K562 (cell line): ENCODE data around the gene PUS3. TPM values are rescaled to one million over a fixed set of nuclear protein-coding genes. Genes with fewer than 3 reads are reported as not detected.

Source experiments
- CHD1 ChIP-seq: fragments of 200-600 bp; sonication (generic); IDR thresholded peaks from one replicate; pipeline ENCODE4 v1.6.1; 2012; ENCODE audit warnings: mild to moderate bottlenecking, moderate library complexity, low read length, inconsistent platforms
- DDX20 ChIP-seq: fragments of 450-650 bp; IDR thresholded peaks from 2 replicates; pipeline ENCODE4 v1.6.1; 2016; ENCODE audit warnings: missing genetic modification characterization, low read depth, mild to moderate bottlenecking, missing compliant biosample characterization, moderate library complexity
- E2F3 ChIP-seq: fragments of 250-450 bp; sonication (Bioruptor Pico); IDR thresholded peaks from 2 replicates; pipeline ENCODE4 v1.4.0; 2020; ENCODE audit warnings: mild to moderate bottlenecking
- FOXO4 ChIP-seq: fragments of 450-650 bp; formaldehyde crosslinking; IDR thresholded peaks from 2 replicates; pipeline ENCODE4 v1.4.0; 2020; ENCODE audit warnings: mild to moderate bottlenecking, moderate library complexity
- HMGXB4 ChIP-seq: sonication (generic); formaldehyde crosslinking; IDR thresholded peaks from 2 replicates; pipeline ENCODE4 v1.8.1; 2023; ENCODE audit warnings: mild to moderate bottlenecking, missing genetic modification reagents
- MGA ChIP-seq: fragments of 450-650 bp; IDR thresholded peaks from 2 replicates; pipeline ENCODE4 v1.6.1; 2016; ENCODE audit warnings: mild to moderate bottlenecking, moderate library complexity
- NELFE ChIP-seq: IDR thresholded peaks from 2 replicates; pipeline ENCODE4 v1.6.1; 2011; ENCODE audit warnings: mild to moderate bottlenecking; ENCODE audit not compliant: insufficient read depth, insufficient read length
- NFATC3 ChIP-seq: fragments of 450-650 bp; IDR thresholded peaks from 2 replicates; pipeline ENCODE4 v1.6.1; 2017; ENCODE audit warnings: mild to moderate bottlenecking
- PKNOX1 ChIP-seq: fragments of 450-650 bp; IDR thresholded peaks from 2 replicates; pipeline ENCODE4 v1.6.1; 2016
- ZBTB8A ChIP-seq: fragments of 450-650 bp; IDR thresholded peaks from 2 replicates; pipeline ENCODE4 v1.6.1; 2018; ENCODE audit warnings: mild to moderate bottlenecking, moderate library complexity; ENCODE audit not compliant: partially characterized antibody
- ZNF197 ChIP-seq: fragments of 200-800 bp; sonication (Bioruptor generic); IDR thresholded peaks from 2 replicates; pipeline ENCODE4 v1.6.1; 2016; ENCODE audit warnings: low read depth, missing genetic modification characterization, missing compliant biosample characterization
- ZNF24 ChIP-seq: fragments of 450-650 bp; IDR thresholded peaks from 2 replicates; pipeline ENCODE4 v1.6.1; 2016
- ZNF695 ChIP-seq: fragments of 450-650 bp; formaldehyde crosslinking; IDR thresholded peaks from 2 replicates; pipeline ENCODE4 v1.4.0; 2020; ENCODE audit warnings: mild to moderate bottlenecking, moderate library complexity
- polyA plus RNA-seq, 8 experiments: library from polyadenylated mRNA; depleted of rRNA in 4 of 8; stranded (reverse) in 5 of 8; unstranded in 3 of 8; fragments of >200 nt; fragmentation: Nextera tagmentation in 2 of 8; fragmentation: Illumina TruSeq in 1 of 8; extraction: Ambion mirVana in 2 of 8; extraction: Trizol in 1 of 8; gene quantifications; 2 replicates each; pipeline versions ENCODE4 v1.2.1 to v1.2.3, GENCODE V29; 2011 to 2014; ENCODE audit warnings: inconsistent platforms in 1 of 8, missing spikeins in 1 of 8
- total RNA-seq, 7 experiments: library from RNA; depleted of rRNA in 6 of 7; stranded (reverse); fragments of >200 nt in 6 of 7; fragmentation: Illumina TruSeq in 2 of 7; extraction: Trizol in 2 of 7; gene quantifications; 2 replicates each; pipeline versions ENCODE4 v1.2.1 to v1.2.3, GENCODE V29; 2011 to 2021; ENCODE audit warnings: low replicate concordance in 1 of 7

PUS3 gene
- total and polyA plus RNA-seq, 9 of the 15 experiments (the other 6 are each of a cell fraction or from before 2014, with no cell fraction given): 16.5 to 49.2 (median 35.9) TPM

- TF ChIP-seq MGA (no peak), ZNF695 (no peak), ZNF24 (no peak), NELFE (no peak), HMGXB4 (no peak), CHD1 (no peak), DDX20 (tag) (no peak), PKNOX1 (no peak), ZNF197 (no peak), ZBTB8A (no peak), FOXO4 (no peak), NFATC3 (no peak), E2F3 (CRISPR knock-in tag) (no peak)
Measured at GRCh38 chr11:125902277-125902926, 604 bp downstream of the PUS3 start (continued).
